ENCODE results near the gene HOXD3. TPM values are rescaled to one million over a fixed set of nuclear protein-coding genes. Genes with fewer than 3 reads are reported as not detected.
A peak's percentile ranks its signal among the peaks of the same experiment; 100 is the strongest.

Gene HOXD3
- total and polyA plus RNA-seq, 12 donors = 2.0 to 41.3 (median 10.6) TPM

- intact Hi-C loops (cut with DNase I) = no loop called here
- H3K4me1 ChIP-seq (replicated peaks in 1 of 2) = peaks cover 25 to 43% of the 10 kb centered on the region in 2 donors
- TF ChIP-seq POLR2A (IDR thresholded peaks at IDR 0.05) (no peak), CTCF (IDR thresholded peaks at IDR 0.05) (no peak)
- H3K9me3 ChIP-seq (replicated peaks in 1 of 3) = no peaks in the 10 kb centered on the region
- 72 to 82% (median 78%) methylated on average over 4 of the region's 4 CpGs for WGBS, 4 donors
- H3K36me3 ChIP-seq (replicated peaks in 1 of 2) = peaks cover 0 to 2% of the 10 kb centered on the region in 2 donors
- no peaks in the 10 kb centered on the region for H3K27me3 ChIP-seq
- H3K27ac ChIP-seq = peak overlapping the region in 3 of 5 donors; percentile 94 to 97 (median 97)
- no peak overlapping the region for H3K4me3 ChIP-seq
- DNase-seq = peak in 2 of 7 donors; percentile 15 to 42
Measured at GRCh38 chr2:176134035-176134434, 23.1 kb upstream of the HOXD3 start.

- no peaks in the 10 kb centered on the region for H3K9me3 ChIP-seq (replicated peaks in 1 of 3)
- DNase-seq = peak in 3 of 7 donors; percentile 21 to 57 (median 27)
- intact Hi-C loops (cut with DNase I) = no loop called here
- H3K4me3 ChIP-seq = no peak overlapping the region
- H3K4me1 ChIP-seq (replicated peaks in 1 of 2) = peaks cover 34 to 53% of the 10 kb centered on the region in 2 donors
- TF ChIP-seq CTCF (IDR thresholded peaks at IDR 0.05) (no peak), POLR2A (IDR thresholded peaks at IDR 0.05) (peak in 1 of 2 donors; percentile 16)
- no peaks in the 10 kb centered on the region for H3K27me3 ChIP-seq
- peaks cover 0 to 2% of the 10 kb centered on the region in 2 donors for H3K36me3 ChIP-seq (replicated peaks in 1 of 2)
- peak overlapping the region in 4 of 5 donors; percentile 90 to 97 (median 96) for H3K27ac ChIP-seq
Measured at GRCh38 chr2:176135035-176135440, 22.1 kb upstream of the HOXD3 start.

- Histone ChIP-seq H3K4me3 (peak overlapping the region; percentile 14 to 96 (median 32)), H3K27me3 (no peaks in the 10 kb centered on the region), H3K27ac (peak overlapping the region; percentile 64 to 97 (median 94)), H3K4me1 (replicated peaks in 1 of 2) (peaks cover 34 to 60% of the 10 kb centered on the region in 2 donors), H3K9me3 (replicated peaks in 1 of 3) (no peaks in the 10 kb centered on the region), H3K36me3 (replicated peaks in 1 of 2) (peaks cover 0 to 2% of the 10 kb centered on the region in 2 donors)
- intact Hi-C loops (cut with DNase I) = no loop called here
- peak; percentile 54 to 73 (median 63) for DNase-seq
- 0 to 1% (median 1%) methylated on average over 20 to 71 of the region's 71 CpGs for WGBS, 4 donors
- peak; percentile 41 to 56 for TF ChIP-seq POLR2A (IDR thresholded peaks at IDR 0.05)
- no peak for TF ChIP-seq CTCF (IDR thresholded peaks at IDR 0.05)
Measured at GRCh38 chr2:176136374-176137251, 20.5 kb upstream of the HOXD3 start.

- 13 to 25% (median 13%) methylated on average over 1 to 2 of the region's 2 CpGs for WGBS, 4 donors
- Histone ChIP-seq H3K36me3 (replicated peaks in 1 of 2) (peaks cover 0 to 2% of the 10 kb centered on the region in 2 donors), H3K4me3 (peak overlapping the region in 3 of 4 donors; percentile 22 to 96 (median 42)), H3K9me3 (replicated peaks in 1 of 3) (no peaks in the 10 kb centered on the region), H3K4me1 (replicated peaks in 1 of 2) (peaks cover 31 to 56% of the 10 kb centered on the region in 2 donors), H3K27me3 (no peaks in the 10 kb centered on the region), H3K27ac (peak overlapping the region in 4 of 5 donors; percentile 90 to 97 (median 96))
- TF ChIP-seq CTCF (IDR thresholded peaks at IDR 0.05) (no peak), POLR2A (IDR thresholded peaks at IDR 0.05) (no peak)
- intact Hi-C loops (cut with DNase I) = no loop called here
- DNase-seq = peak in 2 of 7 donors; percentile 14 to 41
Measured at GRCh38 chr2:176137252-176137580, 19.9 kb upstream of the HOXD3 start.
